ENCODE results near the gene PDPR.
"Not testable (repeated sequence)": the region's sequence is repeated elsewhere in the genome, so short reads cannot be mapped to it uniquely, and the experiment has no call there.

The PDPR gene

GRCh38 chr16:70135796-70136195 is 21.7 kb downstream of the PDPR start:
- not testable (repeated sequence) for DNase-seq

- not testable (repeated sequence) for DNase-seq
Observed at GRCh38 chr16:70136595-70136994, 22.5 kb downstream of the PDPR start.

GRCh38 chr16:70142739-70143138 is 28.6 kb downstream of the PDPR start:
- not testable (repeated sequence) for DNase-seq

GRCh38 chr16:70143231-70143895 is 29.2 kb downstream of the PDPR start:
- not testable (repeated sequence) for DNase-seq

GRCh38 chr16:70147853-70148252 is 33.7 kb downstream of the PDPR start:
- not testable (repeated sequence) for DNase-seq

- not testable (repeated sequence) for DNase-seq
Observed at GRCh38 chr16:70148453-70148852, 34.3 kb downstream of the PDPR start.

GRCh38 chr16:70149296-70149695 is 35.2 kb downstream of the PDPR start:
- not testable (repeated sequence) for DNase-seq

- no peak for DNase-seq
Observed at GRCh38 chr16:70151391-70151790, 37.3 kb downstream of the PDPR start.

GRCh38 chr16:70151941-70152509 is 37.9 kb downstream of the PDPR start:
- DNase-seq: no peak

- DNase-seq: no peak
Observed at GRCh38 chr16:70152578-70153302, 38.6 kb downstream of the PDPR start.

GRCh38 chr16:70154736-70155135 is 40.6 kb downstream of the PDPR start:
- DNase-seq: not testable (repeated sequence)

GRCh38 chr16:70156207-70156978 is 42.3 kb downstream of the PDPR start:
- no peak for DNase-seq

GRCh38 chr16:70157105-70157476 is 43.0 kb downstream of the PDPR start:
- DNase-seq: no peak

GRCh38 chr16:70157477-70158260 is 43.5 kb downstream of the PDPR start:
- DNase-seq: no peak

- DNase-seq: no peak
Observed at GRCh38 chr16:70158261-70158939, 44.3 kb downstream of the PDPR start.

- DNase-seq: no peak
Observed at GRCh38 chr16:70159355-70160348, 45.5 kb downstream of the PDPR start.

GRCh38 chr16:70160388-70160787 is 46.3 kb downstream of the PDPR start:
- DNase-seq: no peak

- no peak for DNase-seq
Observed at GRCh38 chr16:70160821-70161220, 46.7 kb downstream of the PDPR start.

- DNase-seq: no peak
Observed at GRCh38 chr16:70161350-70161749, 47.2 kb downstream of the PDPR start.

- no peak for DNase-seq
Observed at GRCh38 chr16:70162041-70162451, 47.9 kb downstream of the PDPR start.

- DNase-seq: no peak
Observed at GRCh38 chr16:70163596-70163995, 49.5 kb downstream of the PDPR start.
